Memory B cell (primary cell): ENCODE data around the gene MFRP.

Experiments
- ATAC-seq: fragments of 150-1000 bp; cut with Tn5 transposase; 2 replicates; pipeline ENCODE4 v1.10.0; 2021; ENCODE audit warnings: low read depth, mild to moderate bottlenecking, moderate library complexity
- DNase-seq, 2 donors: peaks; one replicate each; pipeline ENCODE4 v3.0.0; 2022; ENCODE audit warnings: low spot score in 2 of 2
- H3K27ac Mint-ChIP-seq: one replicate; pipeline ENCODE4 v1.8.0; 2022; ENCODE audit warnings: mild to moderate bottlenecking, moderate library complexity, mixed read lengths
- H3K27me3 Mint-ChIP-seq: one replicate; pipeline ENCODE4 v1.8.0; 2022; ENCODE audit warnings: mixed read lengths
- H3K36me3 Mint-ChIP-seq: one replicate; pipeline ENCODE4 v1.8.0; 2022; ENCODE audit warnings: mild to moderate bottlenecking, mixed read lengths
- H3K4me1 Mint-ChIP-seq: one replicate; pipeline ENCODE4 v1.8.0; 2022; ENCODE audit warnings: mixed read lengths
- H3K4me3 Mint-ChIP-seq: one replicate; pipeline ENCODE4 v1.8.0; 2022; ENCODE audit warnings: mild to moderate bottlenecking, moderate library complexity, mixed read lengths
- H3K9me3 Mint-ChIP-seq: one replicate; pipeline ENCODE4 v1.8.0; 2022; ENCODE audit warnings: mixed read lengths

MFRP gene

GRCh38 chr11:119367661-119368120 is 21.2 kb upstream of the MFRP start:
- Mint-ChIP-seq H3K9me3 (no peaks in the 10 kb centered on the region), H3K4me1 (peaks cover 6% of the 10 kb centered on the region)

GRCh38 chr11:119366690-119367620 is 20.4 kb upstream of the MFRP start:
- H3K9me3 Mint-ChIP-seq = no peaks in the 10 kb centered on the region
- no peak overlapping the region for H3K4me3 Mint-ChIP-seq
- no peak overlapping the region for H3K27ac Mint-ChIP-seq
- ATAC-seq (no peak), DNase-seq (no peak)
- H3K27me3 Mint-ChIP-seq = peaks cover 34% of the 10 kb centered on the region
- H3K36me3 Mint-ChIP-seq = peaks cover 2% of the 10 kb centered on the region
- peaks cover 6% of the 10 kb centered on the region for H3K4me1 Mint-ChIP-seq

More at GRCh38 chr11:119367661-119368120, 21.2 kb upstream of the MFRP start:
- no peak overlapping the region for H3K4me3 Mint-ChIP-seq
- ATAC-seq (no peak), DNase-seq (no peak)
- H3K36me3 Mint-ChIP-seq = peaks cover 2% of the 10 kb centered on the region
- H3K27me3 Mint-ChIP-seq = peaks cover 32% of the 10 kb centered on the region
- no peak overlapping the region for H3K27ac Mint-ChIP-seq

- no peak overlapping the region for H3K27ac Mint-ChIP-seq
- DNase-seq (no peak), ATAC-seq (no peak)
- peaks cover 32% of the 10 kb centered on the region for H3K27me3 Mint-ChIP-seq
- H3K4me3 Mint-ChIP-seq = peak overlapping the region; percentile 86
- H3K4me1 Mint-ChIP-seq = peaks cover 6% of the 10 kb centered on the region
- H3K9me3 Mint-ChIP-seq = no peaks in the 10 kb centered on the region
- H3K36me3 Mint-ChIP-seq = peaks cover 2% of the 10 kb centered on the region
Measured at GRCh38 chr11:119365071-119365591, 18.6 kb upstream of the MFRP start.

- ATAC-seq = peak; percentile 79
- Mint-ChIP-seq H3K27me3 (peaks cover 28% of the 10 kb centered on the region), H3K36me3 (peaks cover 2% of the 10 kb centered on the region), H3K27ac (no peak overlapping the region), H3K9me3 (no peaks in the 10 kb centered on the region), H3K4me3 (peak overlapping the region; percentile 86), H3K4me1 (peaks cover 11% of the 10 kb centered on the region)
- DNase-seq = no peak
Measured at GRCh38 chr11:119363851-119364590, 17.5 kb upstream of the MFRP start.

DNA sequence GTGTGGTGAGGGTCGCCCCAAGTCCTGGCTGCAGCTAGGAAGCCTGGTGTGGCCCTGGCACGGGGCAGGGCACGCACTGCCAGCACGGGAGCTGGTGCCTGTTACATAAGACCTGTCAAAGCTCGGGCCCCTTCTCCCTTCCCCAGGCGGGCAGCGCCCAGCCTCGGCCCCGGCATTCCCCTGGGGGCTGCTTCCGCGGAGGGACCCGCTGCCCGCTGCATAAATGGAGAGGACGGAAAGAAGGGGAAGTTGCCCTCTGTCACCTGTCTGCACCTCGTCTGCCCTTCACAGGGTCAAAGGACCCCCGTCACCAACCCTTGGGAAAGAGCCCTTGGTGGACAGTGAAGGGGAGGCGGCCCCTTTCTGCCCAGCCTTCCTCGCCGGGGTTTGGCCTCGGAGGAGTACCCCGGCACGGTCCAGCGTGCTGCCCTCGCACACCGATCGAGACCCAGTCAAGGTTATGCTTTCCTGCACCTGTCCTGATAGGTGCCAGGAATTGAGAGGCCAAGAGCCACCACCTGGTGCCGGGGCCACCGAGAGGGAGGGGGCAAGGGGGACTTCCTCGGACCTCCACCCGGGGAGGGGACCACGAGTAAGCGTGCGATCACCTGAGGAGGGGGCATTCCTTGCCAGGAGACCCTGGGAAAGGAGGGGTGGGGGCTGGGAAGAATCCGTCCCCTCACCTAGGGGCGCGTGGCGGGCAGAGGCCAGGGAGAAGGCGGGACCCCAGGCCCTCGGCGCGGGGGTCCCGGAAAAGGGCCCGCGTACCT is 16.8 kb upstream of the MFRP start:
- H3K27ac Mint-ChIP-seq = no peak overlapping the region
- H3K4me3 Mint-ChIP-seq = peak overlapping the region; percentile 61
- DNase-seq (no peak), ATAC-seq (no peak)
- peaks cover 11% of the 10 kb centered on the region for H3K4me1 Mint-ChIP-seq
- peaks cover 25% of the 10 kb centered on the region for H3K27me3 Mint-ChIP-seq
- H3K36me3 Mint-ChIP-seq = peaks cover 2% of the 10 kb centered on the region
- H3K9me3 Mint-ChIP-seq = no peaks in the 10 kb centered on the region

DNA sequence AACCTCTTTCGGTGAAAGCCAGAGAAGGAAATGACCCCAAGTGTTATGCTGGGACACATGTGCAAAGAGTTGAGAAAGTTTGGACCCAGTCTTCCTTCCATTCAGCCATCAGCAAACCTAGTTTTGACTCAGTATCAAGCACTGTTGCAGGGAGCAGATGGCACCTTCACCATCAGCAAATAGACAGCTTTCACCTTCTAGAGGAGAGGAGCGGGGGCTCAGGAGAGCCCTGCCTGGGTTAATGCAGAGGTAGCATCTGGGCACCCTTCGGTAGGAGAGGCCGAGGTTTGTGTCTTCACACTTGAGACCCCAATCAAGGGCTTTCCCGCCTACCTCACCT is 16.2 kb upstream of the MFRP start:
- ATAC-seq = no peak
- DNase-seq = no peak
- no peaks in the 10 kb centered on the region for H3K9me3 Mint-ChIP-seq
- peaks cover 25% of the 10 kb centered on the region for H3K27me3 Mint-ChIP-seq
- peaks cover 2% of the 10 kb centered on the region for H3K36me3 Mint-ChIP-seq
- H3K4me3 Mint-ChIP-seq = no peak overlapping the region
- peaks cover 11% of the 10 kb centered on the region for H3K4me1 Mint-ChIP-seq
- no peak overlapping the region for H3K27ac Mint-ChIP-seq

- Mint-ChIP-seq H3K27ac (no peak overlapping the region), H3K4me3 (peak overlapping the region; percentile 14), H3K9me3 (no peaks in the 10 kb centered on the region), H3K36me3 (peaks cover 2% of the 10 kb centered on the region), H3K27me3 (peaks cover 24% of the 10 kb centered on the region), H3K4me1 (peaks cover 14% of the 10 kb centered on the region)
- DNase-seq (no peak), ATAC-seq (no peak)
Measured at GRCh38 chr11:119361941-119362725, 15.6 kb upstream of the MFRP start.

DNA sequence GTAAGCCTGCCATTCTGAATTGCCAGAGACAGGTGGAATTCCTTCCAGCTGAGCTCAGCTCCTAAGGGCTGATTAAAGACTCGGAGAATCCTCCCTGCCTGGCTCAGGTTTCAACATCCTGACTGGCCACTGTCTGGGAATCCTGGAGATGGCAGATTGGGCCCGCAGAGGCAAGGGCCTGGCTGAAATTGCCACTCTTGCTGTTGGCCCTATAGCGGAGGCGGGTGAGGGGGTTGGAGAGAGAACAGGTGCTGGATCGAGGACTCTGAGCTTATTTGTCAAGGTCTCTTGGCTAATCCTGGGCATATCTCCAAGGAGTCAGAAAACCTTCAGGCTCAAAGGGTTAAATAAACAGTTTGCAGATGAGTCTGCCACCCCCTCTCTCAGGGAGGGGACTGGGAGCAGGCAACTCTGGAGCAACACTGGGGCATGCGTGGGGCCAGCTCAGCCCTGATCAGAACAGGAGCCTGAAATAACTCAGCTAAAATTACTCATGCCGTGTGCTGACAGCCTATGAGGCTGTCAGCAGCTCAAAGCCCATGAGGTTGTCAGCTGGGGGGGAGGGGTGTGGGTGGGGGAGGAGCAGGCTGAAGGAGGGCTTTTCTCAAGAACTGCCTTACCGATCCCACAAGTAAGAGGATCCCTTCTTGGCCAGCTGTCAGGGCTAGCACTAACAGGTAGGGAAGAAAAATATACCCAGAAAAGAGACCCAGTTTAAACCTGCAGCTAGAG is 14.7 kb upstream of the MFRP start:
- Mint-ChIP-seq H3K4me3 (no peak overlapping the region), H3K27me3 (peaks cover 20% of the 10 kb centered on the region), H3K36me3 (peaks cover 2% of the 10 kb centered on the region), H3K4me1 (peaks cover 17% of the 10 kb centered on the region), H3K9me3 (no peaks in the 10 kb centered on the region), H3K27ac (no peak overlapping the region)
- no peak for ATAC-seq
- no peak for DNase-seq

- Mint-ChIP-seq H3K9me3 (no peaks in the 10 kb centered on the region), H3K36me3 (peaks cover 2% of the 10 kb centered on the region), H3K27me3 (peaks cover 16% of the 10 kb centered on the region), H3K4me1 (peaks cover 17% of the 10 kb centered on the region), H3K4me3 (no peak overlapping the region), H3K27ac (no peak overlapping the region)
- ATAC-seq (peak; percentile 28), DNase-seq (no peak)
Measured at GRCh38 chr11:119359365-119360214, 13.1 kb upstream of the MFRP start.

DNA sequence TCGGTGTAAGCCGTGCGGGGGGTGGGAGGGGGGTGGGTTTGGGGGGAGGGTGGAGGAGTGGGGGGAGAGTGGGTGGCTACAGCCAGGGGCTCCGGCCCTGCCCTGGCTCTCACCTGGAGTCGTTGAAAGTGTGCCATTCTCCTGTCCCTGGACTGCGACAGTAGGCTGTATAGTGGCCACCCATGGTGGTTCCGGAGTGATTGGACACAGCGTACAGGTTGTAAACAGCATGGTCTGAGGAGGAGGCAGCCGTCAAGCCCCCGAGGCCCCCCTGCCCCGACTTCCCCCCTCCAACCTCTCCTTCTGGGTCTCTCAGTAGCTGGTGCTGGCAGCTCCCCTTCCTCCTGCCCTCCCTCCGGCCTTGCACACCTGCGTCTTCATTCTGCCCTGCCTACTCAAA is 10.6 kb upstream of the MFRP start:
- no peaks in the 10 kb centered on the region for H3K36me3 Mint-ChIP-seq
- H3K27ac Mint-ChIP-seq = no peak overlapping the region
- peaks cover 12% of the 10 kb centered on the region for H3K4me1 Mint-ChIP-seq
- peak overlapping the region; percentile 62 for H3K4me3 Mint-ChIP-seq
- DNase-seq (no peak), ATAC-seq (no peak)
- peaks cover 16% of the 10 kb centered on the region for H3K27me3 Mint-ChIP-seq
- H3K9me3 Mint-ChIP-seq = no peaks in the 10 kb centered on the region

DNA sequence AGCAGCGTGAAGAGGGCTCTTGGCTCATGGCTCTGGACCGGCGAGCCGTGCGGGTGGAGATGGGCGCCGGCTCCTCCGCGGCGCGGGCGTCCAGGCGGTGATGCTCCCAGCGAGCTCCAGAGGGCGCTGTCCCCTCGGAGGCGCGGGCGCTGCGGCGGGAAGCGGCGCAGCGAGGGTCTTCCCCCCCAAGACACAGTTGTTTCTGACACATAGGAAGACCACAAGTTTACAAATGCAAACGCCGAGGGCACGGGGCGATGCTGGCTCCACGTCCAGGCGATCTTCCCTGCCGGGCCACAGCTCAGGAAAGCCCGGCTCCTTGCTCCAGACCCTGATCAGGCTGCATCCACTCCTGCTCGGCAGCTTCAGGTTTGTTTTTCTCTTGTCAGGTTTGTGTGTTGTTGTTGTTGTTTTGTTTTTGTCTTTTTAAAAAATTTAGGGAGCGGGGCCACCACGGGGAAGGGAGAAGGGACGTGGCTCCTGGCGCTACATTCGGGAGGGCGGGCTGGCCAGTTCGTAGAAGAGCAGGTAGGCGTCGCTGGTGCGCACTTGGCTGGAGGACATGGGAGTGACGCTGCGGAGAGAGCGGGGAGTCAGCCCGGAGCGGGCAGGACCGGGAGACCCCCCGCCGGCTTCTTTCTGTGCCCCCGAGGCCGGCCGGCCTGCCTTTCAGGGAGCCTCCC is 10.0 kb upstream of the MFRP start:
- H3K9me3 Mint-ChIP-seq = no peaks in the 10 kb centered on the region
- no peaks in the 10 kb centered on the region for H3K36me3 Mint-ChIP-seq
- H3K27me3 Mint-ChIP-seq = peaks cover 22% of the 10 kb centered on the region
- H3K4me1 Mint-ChIP-seq = peaks cover 12% of the 10 kb centered on the region
- H3K4me3 Mint-ChIP-seq = peak overlapping the region; percentile 93
- peak; percentile 82 for ATAC-seq
- peak overlapping the region; percentile 37 for H3K27ac Mint-ChIP-seq
- DNase-seq = peak; percentile 59 to 77
